ENCODE measurements around the gene DDIAS. TPM values are rescaled to one million over a fixed set of nuclear protein-coding genes. Genes with fewer than 3 reads are reported as not detected.

DDIAS gene
- total and polyA plus RNA-seq, 9 of the 15 experiments (the other 6 are each of a cell fraction or from before 2014, with no cell fraction given): 9.4 to 27.2 (median 23.3) TPM

DNA sequence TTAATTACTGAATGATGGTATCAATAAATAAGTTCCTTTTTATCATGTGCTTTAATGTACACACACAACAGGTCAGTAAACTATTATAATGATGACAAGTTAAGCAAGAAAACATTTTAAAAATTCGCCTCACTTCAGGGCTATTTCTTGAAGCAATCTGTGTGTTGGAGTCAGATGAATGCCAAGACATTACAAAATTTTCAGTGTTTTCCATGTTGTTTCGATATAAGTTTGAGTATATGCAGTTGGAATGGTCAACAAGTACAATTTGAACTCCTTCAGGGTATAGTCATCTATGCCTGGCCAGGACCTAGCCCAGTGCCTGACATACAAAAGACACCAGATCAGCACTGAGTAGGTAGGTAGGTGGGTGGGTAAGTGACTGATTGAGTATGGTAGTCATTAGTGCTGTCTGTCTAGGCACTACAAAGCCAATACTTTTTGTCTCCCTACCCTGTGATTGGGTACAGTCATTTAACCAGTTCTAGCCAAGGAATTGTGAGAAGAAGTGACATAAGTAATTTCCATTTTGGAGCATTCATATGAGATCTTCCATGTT is 8.8 kb upstream of the DDIAS start:
- Histone ChIP-seq H3K9ac (ENCODE audit: insufficient read depth in 1 of 2, low read depth in 2 of 2, low read length in 2 of 2) (no peak overlapping the region), H3K9me3 (replicated peaks; ENCODE audit: control insufficient read depth, insufficient read depth, low read depth, low read length) (no peaks in the 10 kb centered on the region), H3K27ac (ENCODE audit: extremely low read depth, low read depth, low read length) (no peak overlapping the region), H3K4me2 (ENCODE audit: insufficient read depth, low read length) (no peak overlapping the region), H3K27me3 (ENCODE audit: control insufficient read depth in 2 of 2, insufficient read depth in 2 of 2, low read length in 2 of 2) (no peaks in the 10 kb centered on the region; a peak in 1 of 5 replicates), H3K79me2 (ENCODE audit: control insufficient read depth, insufficient read depth, low read length) (peaks cover 5% of the 10 kb centered on the region; the same call in 1 of the 3 replicates), H3K4me3 (no peak overlapping the region), H4K20me1 (replicated peaks; ENCODE audit: control insufficient read depth, insufficient read depth, low read length) (no peaks in the 10 kb centered on the region; the same call in 1 of the 2 replicates), H3K36me3 (ENCODE audit: control insufficient read depth, insufficient read depth, low read length) (no peaks in the 10 kb centered on the region), H3K9me1 (ENCODE audit: control insufficient read depth, insufficient read depth, low read length) (no peaks in the 10 kb centered on the region), H3K4me1 (replicated peaks in 1 of 2; ENCODE audit: control insufficient read depth in 2 of 2, insufficient read depth in 2 of 2, low read length in 2 of 2) (peaks cover 0 to 7% of the 10 kb centered on the region in 2 experiments; a peak in 2 of 5 replicates), H2AFZ (ENCODE audit: low read depth, low read length) (no peak overlapping the region)
- 36% methylated on average over 2 of the region's 2 CpGs for WGBS (ENCODE audit: insufficient coverage, low coverage, missing lambda C conversion rate)
- no TSS peak for BruUV-seq (replicated peaks)
- intact Hi-C loops (cut with micrococcal nuclease): no loop called here
- FAIRE-seq (no peak), ATAC-seq (no peak), DNase-seq (ENCODE audit: extremely low read depth in 1 of 4, low spot score in 3 of 4) (no peak)
- ChIA-PET POLR2A (no interaction called here), CTCF (ENCODE audit: low intra/inter-chr PET ratio) (no interaction called here)
- in situ Hi-C loops (cut with MboI): no loop called here
- no peak for TF ChIP-seq FUS (optimal IDR thresholded peaks at IDR 0.05; ENCODE audit: low read depth, low read length)
- no peak for TF ChIP-seq GATAD2B (IDR thresholded peaks at IDR 0.05; ENCODE audit: borderline replicate concordance)
- TF ChIP-seq CXXC5 (CRISPR knock-in tag; IDR thresholded peaks at IDR 0.05): no peak
- no peak for TF ChIP-seq POLR2A (conservative IDR thresholded peaks at IDR 0.05)
- TF ChIP-seq, protein P1, sequence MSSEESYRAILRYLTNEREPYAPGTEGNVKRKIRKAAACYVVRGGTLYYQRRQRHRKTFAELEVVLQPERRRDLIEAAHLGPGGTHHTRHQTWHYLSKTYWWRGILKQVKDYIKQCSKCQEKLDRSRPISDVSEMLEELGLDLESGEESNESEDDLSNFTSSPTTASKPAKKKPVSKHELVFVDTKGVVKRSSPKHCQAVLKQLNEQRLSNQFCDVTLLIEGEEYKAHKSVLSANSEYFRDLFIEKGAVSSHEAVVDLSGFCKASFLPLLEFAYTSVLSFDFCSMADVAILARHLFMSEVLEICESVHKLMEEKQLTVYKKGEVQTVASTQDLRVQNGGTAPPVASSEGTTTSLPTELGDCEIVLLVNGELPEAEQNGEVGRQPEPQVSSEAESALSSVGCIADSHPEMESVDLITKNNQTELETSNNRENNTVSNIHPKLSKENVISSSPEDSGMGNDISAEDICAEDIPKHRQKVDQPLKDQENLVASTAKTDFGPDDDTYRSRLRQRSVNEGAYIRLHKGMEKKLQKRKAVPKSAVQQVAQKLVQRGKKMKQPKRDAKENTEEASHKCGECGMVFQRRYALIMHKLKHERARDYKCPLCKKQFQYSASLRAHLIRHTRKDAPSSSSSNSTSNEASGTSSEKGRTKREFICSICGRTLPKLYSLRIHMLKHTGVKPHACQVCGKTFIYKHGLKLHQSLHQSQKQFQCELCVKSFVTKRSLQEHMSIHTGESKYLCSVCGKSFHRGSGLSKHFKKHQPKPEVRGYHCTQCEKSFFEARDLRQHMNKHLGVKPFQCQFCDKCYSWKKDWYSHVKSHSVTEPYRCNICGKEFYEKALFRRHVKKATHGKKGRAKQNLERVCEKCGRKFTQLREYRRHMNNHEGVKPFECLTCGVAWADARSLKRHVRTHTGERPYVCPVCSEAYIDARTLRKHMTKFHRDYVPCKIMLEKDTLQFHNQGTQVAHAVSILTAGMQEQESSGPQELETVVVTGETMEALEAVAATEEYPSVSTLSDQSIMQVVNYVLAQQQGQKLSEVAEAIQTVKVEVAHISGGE (CRISPR knock-in tag; IDR thresholded peaks at IDR 0.05): no peak
- TF ChIP-seq MAFF (IDR thresholded peaks at IDR 0.05; ENCODE audit: low read length): no peak
- TF ChIP-seq, protein P2, sequence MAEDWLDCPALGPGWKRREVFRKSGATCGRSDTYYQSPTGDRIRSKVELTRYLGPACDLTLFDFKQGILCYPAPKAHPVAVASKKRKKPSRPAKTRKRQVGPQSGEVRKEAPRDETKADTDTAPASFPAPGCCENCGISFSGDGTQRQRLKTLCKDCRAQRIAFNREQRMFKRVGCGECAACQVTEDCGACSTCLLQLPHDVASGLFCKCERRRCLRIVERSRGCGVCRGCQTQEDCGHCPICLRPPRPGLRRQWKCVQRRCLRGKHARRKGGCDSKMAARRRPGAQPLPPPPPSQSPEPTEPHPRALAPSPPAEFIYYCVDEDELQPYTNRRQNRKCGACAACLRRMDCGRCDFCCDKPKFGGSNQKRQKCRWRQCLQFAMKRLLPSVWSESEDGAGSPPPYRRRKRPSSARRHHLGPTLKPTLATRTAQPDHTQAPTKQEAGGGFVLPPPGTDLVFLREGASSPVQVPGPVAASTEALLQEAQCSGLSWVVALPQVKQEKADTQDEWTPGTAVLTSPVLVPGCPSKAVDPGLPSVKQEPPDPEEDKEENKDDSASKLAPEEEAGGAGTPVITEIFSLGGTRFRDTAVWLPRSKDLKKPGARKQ (CRISPR knock-in tag; IDR thresholded peaks at IDR 0.05): no peak
- no peak for TF ChIP-seq MAFK (IDR thresholded peaks at IDR 0.05; ENCODE audit: low read length)
- no peak for TF ChIP-seq RBM34 (IDR thresholded peaks at IDR 0.05; ENCODE audit: borderline replicate concordance, insufficient read depth, low read length)
- no peak for TF ChIP-seq SMC3 (conservative IDR thresholded peaks at IDR 0.05; ENCODE audit: insufficient read depth, low read depth, low read length)
- TF ChIP-seq ELF2 (CRISPR knock-in tag; IDR thresholded peaks at IDR 0.05): no peak
